HG03354 (cell line): ENCODE results near the gene SFN.

ENCODE experiments used
- ATAC-seq: cut with Tn5 transposase; IDR thresholded peaks from one replicate; pipeline ENCODE4 v1.9.1; 2021; ENCODE audit warnings: mild to moderate bottlenecking; ENCODE audit not compliant: unreplicated experiment, poor library complexity, severe bottlenecking

SFN gene

DNA sequence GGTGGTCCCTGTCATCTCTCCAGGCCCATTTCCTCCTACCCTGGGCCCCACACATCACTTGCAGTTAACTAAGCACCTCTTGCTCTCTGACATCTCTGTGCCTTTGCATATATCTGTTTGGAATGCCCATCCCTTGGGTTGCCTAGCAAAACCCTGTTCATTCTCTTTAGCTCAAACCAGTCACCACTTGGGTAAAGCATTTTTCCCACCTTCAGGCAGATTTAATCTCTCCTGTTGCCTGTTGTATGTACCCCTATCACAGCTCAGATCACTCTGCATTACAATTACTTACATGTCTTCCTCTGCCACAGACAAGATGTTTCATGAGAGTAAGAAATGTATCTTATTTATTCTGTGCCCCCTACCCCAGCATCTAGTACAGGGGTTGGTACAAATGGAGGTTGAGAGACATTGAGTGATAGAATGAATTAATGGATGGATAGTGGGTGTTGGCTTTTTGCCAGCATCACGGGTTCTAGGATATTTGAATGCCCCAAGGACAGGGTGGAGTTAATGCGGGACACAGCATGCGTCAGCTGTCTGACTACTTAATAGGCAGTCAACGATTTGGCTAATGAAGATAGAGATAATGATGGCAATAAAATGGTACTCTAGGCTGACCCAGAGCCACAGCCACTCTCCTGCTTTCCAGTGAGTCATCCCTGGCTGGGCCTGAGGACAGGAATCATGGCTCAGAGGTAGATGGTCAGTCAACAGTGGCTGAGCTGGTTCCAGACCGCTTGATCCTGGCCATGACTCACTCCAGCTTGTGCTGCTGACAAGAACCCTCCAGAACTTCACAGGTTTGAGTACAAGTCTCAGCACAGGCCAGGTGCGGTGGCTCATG is 44.3 kb downstream of the SFN start:
- ATAC-seq: no peak

DNA sequence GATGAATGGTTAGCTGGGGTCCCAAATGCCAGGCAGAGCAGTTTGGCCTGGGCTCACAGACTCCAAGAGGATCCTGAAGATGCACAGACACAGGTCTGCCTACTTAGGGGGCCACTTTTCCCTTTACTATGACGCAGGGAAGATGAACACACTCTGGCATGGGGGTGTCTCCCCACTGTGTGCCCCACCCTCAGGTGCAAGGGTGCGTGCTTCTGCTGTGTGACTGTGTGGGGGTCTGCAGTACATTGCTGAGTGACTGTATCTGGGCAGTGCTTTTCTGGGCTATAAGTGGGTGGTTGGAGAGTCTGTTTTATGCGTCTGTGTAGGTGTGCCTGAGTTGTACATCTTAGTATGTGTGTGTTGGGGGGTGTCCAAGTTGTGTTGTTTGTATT is 47.0 kb downstream of the SFN start:
- ATAC-seq: no peak

DNA sequence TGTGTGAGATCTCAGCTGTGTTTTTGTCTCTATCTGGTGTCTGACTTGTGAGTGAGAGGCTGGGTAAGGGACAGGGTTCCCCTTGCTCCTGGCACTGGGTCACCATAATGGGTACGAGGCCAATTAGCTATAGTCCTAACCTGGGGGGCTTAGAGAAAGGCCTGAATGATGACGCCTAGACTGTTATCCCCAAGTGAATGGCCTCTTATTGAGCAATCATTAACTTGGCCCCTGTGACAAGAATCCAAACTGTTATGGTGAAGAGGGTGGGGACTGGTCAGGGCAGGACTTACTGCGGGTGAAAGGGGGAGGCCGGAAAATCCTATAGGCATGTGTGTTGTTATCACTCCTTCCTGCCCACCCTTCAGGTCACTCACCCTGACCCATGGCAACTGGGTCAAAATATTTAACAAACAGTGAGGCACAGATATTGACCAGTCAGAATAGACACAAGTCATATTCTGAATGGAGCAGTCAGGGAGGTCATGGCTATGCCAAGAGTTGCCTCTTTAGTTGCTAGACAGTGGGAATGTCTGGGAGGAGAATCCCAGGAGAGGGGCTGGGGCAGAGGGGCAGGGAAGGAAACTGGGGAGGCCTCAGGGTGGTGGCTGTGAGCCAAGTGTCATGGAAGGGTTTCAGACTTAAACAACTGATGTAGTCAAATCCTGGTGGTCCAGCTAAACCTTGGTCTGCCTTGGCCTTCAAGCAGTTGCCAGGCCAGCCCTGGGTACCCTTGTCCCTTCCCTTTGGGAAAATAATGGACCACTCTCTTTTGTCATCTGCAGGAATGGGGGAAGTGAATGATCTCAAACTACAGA is 47.6 kb downstream of the SFN start:
- ATAC-seq: no peak

GRCh38 chr1:26911399-26912146 is 48.6 kb downstream of the SFN start:
- ATAC-seq: no peak

DNA sequence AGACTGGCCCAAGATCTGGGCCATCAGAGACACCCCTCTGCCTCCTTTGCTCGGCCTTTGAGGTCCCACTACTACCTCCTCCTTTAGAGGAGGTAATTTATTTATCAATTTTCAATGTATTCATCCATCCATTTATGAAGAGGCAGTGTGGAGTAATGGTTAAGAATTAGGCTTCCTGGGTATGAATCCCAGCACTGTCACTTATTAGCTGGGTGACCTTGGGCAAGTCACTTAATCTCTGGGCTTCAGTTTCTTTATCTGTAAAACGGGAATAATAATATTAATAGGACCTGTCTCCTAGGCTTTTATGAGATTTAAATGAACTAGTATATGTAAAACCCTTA is 49.2 kb downstream of the SFN start:
- ATAC-seq: no peak

GRCh38 chr1:26913389-26913753 is 50.4 kb downstream of the SFN start:
- ATAC-seq: no peak
